Measurements from ENCODE around the gene PROC.
"Not testable (repeated sequence)": the region's sequence is repeated elsewhere in the genome, so short reads cannot be mapped to it uniquely, and the experiment has no call there.

The PROC gene

GRCh38 chr2:127408807-127409099 is 9.5 kb upstream of the PROC start:
- H2BK120ac ChIP-seq (ENCODE audit: low read depth, low read length): peak overlapping the region; percentile 24
- no peaks in the 10 kb centered on the region for H3K27me3 ChIP-seq (ENCODE audit: control insufficient read depth in 3 of 3, insufficient read depth in 3 of 3, low read depth in 1 of 3, low read length in 3 of 3)
- no peak overlapping the region for H4K8ac ChIP-seq (ENCODE audit: low read depth, low read length)
- peak overlapping the region; percentile 41 for H4K91ac ChIP-seq (ENCODE audit: low read depth, low read length, poor library complexity)
- H3K4me1 ChIP-seq (ENCODE audit: control insufficient read depth in 2 of 2, insufficient read depth in 1 of 2, low read depth in 1 of 2, low read length in 2 of 2): peaks cover 0 to 4% of the 10 kb centered on the region in 2 donors
- H2BK5ac ChIP-seq (ENCODE audit: low read length): no peak overlapping the region
- no peaks in the 10 kb centered on the region for H3K79me1 ChIP-seq (ENCODE audit: low read depth, low read length)
- no peak overlapping the region for H3K4me2 ChIP-seq (ENCODE audit: insufficient read depth, low read length, poor library complexity, severe bottlenecking)
- H3K9ac ChIP-seq (ENCODE audit: low read depth, low read length, poor library complexity): no peak overlapping the region
- H2BK15ac ChIP-seq (ENCODE audit: low read length): no peak overlapping the region
- peak overlapping the region; percentile 44 for H2AK5ac ChIP-seq (ENCODE audit: low read depth, low read length)
- H3K36me3 ChIP-seq (replicated peaks in 1 of 2; ENCODE audit: control insufficient read depth in 2 of 2, insufficient read depth in 2 of 2, low read length in 2 of 2): no peaks in the 10 kb centered on the region
- no peak overlapping the region for H2BK12ac ChIP-seq (ENCODE audit: low read length)
- peak overlapping the region; percentile 97 for H3K18ac ChIP-seq (ENCODE audit: low read length)
- H2AFZ ChIP-seq (ENCODE audit: low read length): peak overlapping the region; percentile 87
- no peak for DNase-seq (ENCODE audit: low spot score)
- H3K27ac ChIP-seq (replicated peaks; ENCODE audit: low read length): no peak overlapping the region
- no peak overlapping the region for H3K14ac ChIP-seq (ENCODE audit: low read length)
- H3K4me3 ChIP-seq (ENCODE audit: low read length in 2 of 2): no peak overlapping the region
- H3K9me3 ChIP-seq (replicated peaks in 1 of 2; ENCODE audit: control insufficient read depth in 2 of 2, insufficient read depth in 1 of 2, low read depth in 1 of 2, low read length in 2 of 2): peaks cover 0 to 7% of the 10 kb centered on the region in 2 donors
- H3K4ac ChIP-seq (ENCODE audit: low read length): no peak overlapping the region
- H3K23ac ChIP-seq (ENCODE audit: low read depth, low read length, poor library complexity): peak overlapping the region; percentile 61
- WGBS, 2 donors (ENCODE audit: extremely low coverage in 2 of 2, insufficient read length in 2 of 2, insufficient replicate concordance in 1 of 2): no CpG with 5 or more reads among the region's 10 CpGs

- H3K27ac ChIP-seq (replicated peaks; ENCODE audit: low read length); H3K79me1 ChIP-seq (ENCODE audit: low read depth, low read length); H3K4ac ChIP-seq (ENCODE audit: low read length); H2AK5ac ChIP-seq (ENCODE audit: low read depth, low read length); H3K9me3 ChIP-seq (replicated peaks in 1 of 2; ENCODE audit: control insufficient read depth in 2 of 2, insufficient read depth in 1 of 2, low read depth in 1 of 2, low read length in 2 of 2); H3K36me3 ChIP-seq (replicated peaks in 1 of 2; ENCODE audit: control insufficient read depth in 2 of 2, insufficient read depth in 2 of 2, low read length in 2 of 2); H3K14ac ChIP-seq (ENCODE audit: low read length); H2BK5ac ChIP-seq (ENCODE audit: low read length); H4K91ac ChIP-seq (ENCODE audit: low read depth, low read length, poor library complexity); H2AFZ ChIP-seq (ENCODE audit: low read length); H3K18ac ChIP-seq (ENCODE audit: low read length); H2BK12ac ChIP-seq (ENCODE audit: low read length); DNase-seq (ENCODE audit: low spot score); H3K4me3 ChIP-seq (ENCODE audit: low read length in 2 of 2); H3K23ac ChIP-seq (ENCODE audit: low read depth, low read length, poor library complexity); H2BK15ac ChIP-seq (ENCODE audit: low read length); H3K27me3 ChIP-seq (ENCODE audit: control insufficient read depth in 3 of 3, insufficient read depth in 3 of 3, low read depth in 1 of 3, low read length in 3 of 3); H3K4me1 ChIP-seq (ENCODE audit: control insufficient read depth in 2 of 2, insufficient read depth in 1 of 2, low read depth in 1 of 2, low read length in 2 of 2); H2BK120ac ChIP-seq (ENCODE audit: low read depth, low read length); H3K4me2 ChIP-seq (ENCODE audit: insufficient read depth, low read length, poor library complexity, severe bottlenecking); H4K8ac ChIP-seq (ENCODE audit: low read depth, low read length); H3K9ac ChIP-seq (ENCODE audit: low read depth, low read length, poor library complexity): not testable (repeated sequence)
- WGBS, 2 donors (ENCODE audit: extremely low coverage in 2 of 2, insufficient read length in 2 of 2, insufficient replicate concordance in 1 of 2): no CpG with 5 or more reads among the region's 8 CpGs
Measured at GRCh38 chr2:127409716-127410115, 8.5 kb upstream of the PROC start.

DNA sequence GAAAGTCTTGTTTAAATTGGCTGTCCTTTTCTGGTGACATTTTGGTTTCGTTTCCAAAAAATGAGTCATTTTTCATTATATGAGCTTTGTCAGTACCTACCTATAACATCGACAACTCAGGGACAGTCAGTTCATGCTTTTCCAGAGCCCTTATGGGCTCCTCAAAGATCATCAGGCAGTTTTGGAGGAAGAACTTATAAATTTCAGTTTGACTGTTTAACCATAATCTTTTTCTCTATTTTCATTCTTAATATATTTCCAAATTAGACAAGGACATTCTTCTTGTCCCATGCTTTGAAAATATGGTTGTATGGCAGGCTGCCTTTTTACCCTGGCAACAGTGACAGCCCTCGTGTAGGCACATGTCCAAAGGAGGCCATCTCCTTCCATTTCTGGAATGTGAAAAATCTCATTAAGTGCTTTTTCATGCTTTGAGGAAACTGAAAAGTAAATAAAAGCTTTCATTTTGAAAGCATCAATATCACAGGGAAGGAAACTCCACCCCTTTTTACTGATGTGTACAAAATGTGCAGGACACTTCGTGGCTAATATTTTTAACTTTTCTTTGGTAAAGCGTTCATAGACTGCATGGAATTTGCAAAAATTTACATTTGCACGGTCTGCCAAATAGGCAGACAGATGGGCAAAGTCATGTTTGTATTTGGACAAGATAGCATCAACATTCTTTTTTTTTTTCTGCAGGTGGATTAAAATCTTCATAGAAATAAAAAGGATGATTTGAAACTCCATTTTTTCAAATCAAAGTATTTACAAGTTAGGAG is 7.2 kb upstream of the PROC start:
- WGBS, 2 donors (ENCODE audit: extremely low coverage in 2 of 2, insufficient read length in 2 of 2, insufficient replicate concordance in 1 of 2): no CpG with 5 or more reads among the region's 6 CpGs
- H3K27me3 ChIP-seq (ENCODE audit: control insufficient read depth in 3 of 3, insufficient read depth in 3 of 3, low read depth in 1 of 3, low read length in 3 of 3): peaks cover under 1 to 15% (median 3%) of the 10 kb centered on the region in 3 experiments
- H3K9me3 ChIP-seq (replicated peaks in 1 of 2; ENCODE audit: control insufficient read depth in 2 of 2, insufficient read depth in 1 of 2, low read depth in 1 of 2, low read length in 2 of 2): peaks cover 0 to 7% of the 10 kb centered on the region in 2 donors
- H2BK5ac ChIP-seq (ENCODE audit: low read length): no peak overlapping the region
- no peaks in the 10 kb centered on the region for H3K36me3 ChIP-seq (replicated peaks in 1 of 2; ENCODE audit: control insufficient read depth in 2 of 2, insufficient read depth in 2 of 2, low read length in 2 of 2)
- no peak overlapping the region for H4K91ac ChIP-seq (ENCODE audit: low read depth, low read length, poor library complexity)
- no peak for DNase-seq (ENCODE audit: low spot score)
- no peak overlapping the region for H3K23ac ChIP-seq (ENCODE audit: low read depth, low read length, poor library complexity)
- H2BK120ac ChIP-seq (ENCODE audit: low read depth, low read length): no peak overlapping the region
- no peak overlapping the region for H2BK15ac ChIP-seq (ENCODE audit: low read length)
- H3K4me3 ChIP-seq (ENCODE audit: low read length in 2 of 2): no peak overlapping the region
- H2BK12ac ChIP-seq (ENCODE audit: low read length): no peak overlapping the region
- H2AK5ac ChIP-seq (ENCODE audit: low read depth, low read length): no peak overlapping the region
- H3K4ac ChIP-seq (ENCODE audit: low read length): no peak overlapping the region
- peaks cover 0 to 5% of the 10 kb centered on the region in 2 donors for H3K4me1 ChIP-seq (ENCODE audit: control insufficient read depth in 2 of 2, insufficient read depth in 1 of 2, low read depth in 1 of 2, low read length in 2 of 2)
- no peak overlapping the region for H3K9ac ChIP-seq (ENCODE audit: low read depth, low read length, poor library complexity)
- H2AFZ ChIP-seq (ENCODE audit: low read length): peak overlapping the region; percentile 47
- no peak overlapping the region for H3K4me2 ChIP-seq (ENCODE audit: insufficient read depth, low read length, poor library complexity, severe bottlenecking)
- no peak overlapping the region for H3K14ac ChIP-seq (ENCODE audit: low read length)
- H3K79me1 ChIP-seq (ENCODE audit: low read depth, low read length): no peaks in the 10 kb centered on the region
- H3K27ac ChIP-seq (replicated peaks; ENCODE audit: low read length): no peak overlapping the region
- no peak overlapping the region for H3K18ac ChIP-seq (ENCODE audit: low read length)
- no peak overlapping the region for H4K8ac ChIP-seq (ENCODE audit: low read depth, low read length)

GRCh38 chr2:127411653-127412369 is 6.4 kb upstream of the PROC start:
- Histone ChIP-seq H4K91ac (ENCODE audit: low read depth, low read length, poor library complexity) (no peak overlapping the region), H3K4ac (ENCODE audit: low read length) (no peak overlapping the region), H3K79me1 (ENCODE audit: low read depth, low read length) (no peaks in the 10 kb centered on the region), H2AK5ac (ENCODE audit: low read depth, low read length) (no peak overlapping the region), H3K27me3 (ENCODE audit: control insufficient read depth in 3 of 3, insufficient read depth in 3 of 3, low read depth in 1 of 3, low read length in 3 of 3) (peaks cover 5 to 22% (median 11%) of the 10 kb centered on the region in 3 experiments), H2BK12ac (ENCODE audit: low read length) (no peak overlapping the region), H3K18ac (ENCODE audit: low read length) (no peak overlapping the region), H3K27ac (replicated peaks; ENCODE audit: low read length) (no peak overlapping the region), H2AFZ (ENCODE audit: low read length) (peak overlapping the region; percentile 47), H2BK15ac (ENCODE audit: low read length) (no peak overlapping the region), H3K4me1 (ENCODE audit: control insufficient read depth in 2 of 2, insufficient read depth in 1 of 2, low read depth in 1 of 2, low read length in 2 of 2) (peaks cover 0 to 9% of the 10 kb centered on the region in 2 donors), H3K23ac (ENCODE audit: low read depth, low read length, poor library complexity) (no peak overlapping the region), H3K9ac (ENCODE audit: low read depth, low read length, poor library complexity) (no peak overlapping the region), H3K14ac (ENCODE audit: low read length) (no peak overlapping the region), H3K9me3 (replicated peaks in 1 of 2; ENCODE audit: control insufficient read depth in 2 of 2, insufficient read depth in 1 of 2, low read depth in 1 of 2, low read length in 2 of 2) (peaks cover 0 to 7% of the 10 kb centered on the region in 2 donors), H3K36me3 (replicated peaks in 1 of 2; ENCODE audit: control insufficient read depth in 2 of 2, insufficient read depth in 2 of 2, low read length in 2 of 2) (no peaks in the 10 kb centered on the region), H3K4me2 (ENCODE audit: insufficient read depth, low read length, poor library complexity, severe bottlenecking) (no peak overlapping the region), H2BK5ac (ENCODE audit: low read length) (no peak overlapping the region), H4K8ac (ENCODE audit: low read depth, low read length) (no peak overlapping the region), H2BK120ac (ENCODE audit: low read depth, low read length) (no peak overlapping the region), H3K4me3 (ENCODE audit: low read length in 2 of 2) (no peak overlapping the region)
- no peak for DNase-seq (ENCODE audit: low spot score)
- WGBS, 2 donors (ENCODE audit: extremely low coverage in 2 of 2, insufficient read length in 2 of 2, insufficient replicate concordance in 1 of 2): no CpG with 5 or more reads among the region's 12 CpGs
